HG02840 (cell line): ENCODE measurements around the gene RTN4R.

Experiments
- ATAC-seq: cut with Tn5 transposase; IDR thresholded peaks from one replicate; pipeline ENCODE4 v1.9.1; 2021; ENCODE audit warnings: mild to moderate bottlenecking, moderate library complexity, moderate number of reproducible peaks; ENCODE audit not compliant: unreplicated experiment, low FRiP score

The RTN4R gene

GRCh38 chr22:20232237-20232598, 35.9 kb downstream of the RTN4R start:
- no peak for ATAC-seq

- ATAC-seq = no peak
Observed at GRCh38 chr22:20231514-20232236, 36.4 kb downstream of the RTN4R start.

- ATAC-seq = no peak
Observed at GRCh38 chr22:20230777-20231420, 37.2 kb downstream of the RTN4R start.

- ATAC-seq = no peak
Observed at GRCh38 chr22:20229916-20230775, 38.0 kb downstream of the RTN4R start.

- no peak for ATAC-seq
Observed at GRCh38 chr22:20228939-20229272, 39.2 kb downstream of the RTN4R start.

- no peak for ATAC-seq
Observed at GRCh38 chr22:20228055-20228938, 39.8 kb downstream of the RTN4R start.

GRCh38 chr22:20227363-20227762, 40.8 kb downstream of the RTN4R start:
- no peak for ATAC-seq

- no peak for ATAC-seq
Observed at GRCh38 chr22:20226760-20227350, 41.3 kb downstream of the RTN4R start.

- no peak for ATAC-seq
Observed at GRCh38 chr22:20226077-20226716, 41.9 kb downstream of the RTN4R start.

GRCh38 chr22:20225693-20225966, 42.5 kb downstream of the RTN4R start:
- no peak for ATAC-seq

GRCh38 chr22:20224917-20225692, 43.0 kb downstream of the RTN4R start:
- ATAC-seq = no peak

GRCh38 chr22:20224256-20224626, 43.9 kb downstream of the RTN4R start:
- no peak for ATAC-seq

- ATAC-seq = no peak
Observed at GRCh38 chr22:20223421-20224255, 44.5 kb downstream of the RTN4R start.

- ATAC-seq = no peak
Observed at GRCh38 chr22:20222764-20223420, 45.2 kb downstream of the RTN4R start.

- no peak for ATAC-seq
Observed at GRCh38 chr22:20221421-20222340, 46.4 kb downstream of the RTN4R start.

GRCh38 chr22:20220629-20221026, 47.5 kb downstream of the RTN4R start:
- no peak for ATAC-seq
